Activated naive CD4-positive, alpha-beta T cell treated with anti-CD3 and anti-CD28 coated beads, Interleukin-2, amount 50 U/mL, for 72 hours (primary cell): ENCODE data around the gene TRABD2B. TPM values are rescaled to one million over a fixed set of nuclear protein-coding genes. Genes with fewer than 3 reads are reported as not detected.

Experiments
- ATAC-seq, 2 donors: fragments of 150-1000 bp; cut with Tn5 transposase; 2 replicates each; pipeline ENCODE4 v1.10.0; 2021; ENCODE audit warnings: mild to moderate bottlenecking in 2 of 2, moderate library complexity in 2 of 2
- DNase-seq, 2 donors: peaks; one replicate each; pipeline ENCODE4 v3.0.0; 2021 to 2022; ENCODE audit warnings: low spot score in 2 of 2
- H3K27ac Mint-ChIP-seq, 2 donors: one replicate each; pipeline ENCODE4 v1.8.0; 2022; ENCODE audit warnings: mild to moderate bottlenecking in 2 of 2, mixed read lengths in 2 of 2
- H3K36me3 Mint-ChIP-seq, 2 donors: one replicate each; pipeline ENCODE4 v1.8.0; 2022; ENCODE audit warnings: mixed read lengths in 2 of 2
- H3K9me3 Mint-ChIP-seq, 2 donors: one replicate each; pipeline ENCODE4 v1.8.0; 2022; ENCODE audit warnings: mixed read lengths in 2 of 2
- total RNA-seq, 2 donors: library from RNA; stranded (reverse); gene quantifications; one replicate each; pipeline ENCODE4 v1.2.3, GENCODE V29; 2022

Gene TRABD2B
- total RNA-seq, 2 donors from 2014 or later: not detected

DNA sequence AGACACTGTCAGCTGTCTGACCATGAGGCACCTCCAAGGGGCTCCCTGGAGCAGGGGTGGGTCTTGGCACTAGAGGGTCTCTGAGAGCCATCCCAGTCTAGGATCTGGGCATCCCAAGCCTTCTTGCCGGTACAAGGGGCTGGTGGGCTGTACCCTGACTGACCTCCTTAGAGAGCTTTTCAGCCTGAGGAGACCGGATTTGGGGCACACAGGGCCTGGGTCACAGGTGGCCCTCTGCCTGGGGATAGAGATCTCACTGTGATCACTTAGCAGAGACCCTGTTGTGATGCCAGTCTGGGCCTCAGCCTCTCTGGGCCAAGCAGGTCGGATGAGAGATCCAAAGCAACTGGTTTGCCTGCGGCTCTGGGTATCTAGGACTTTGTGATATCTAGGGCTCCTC lies 227.2 kb downstream of the TRABD2B start:
- DNase-seq: no peak
- H3K9me3 Mint-ChIP-seq: no peaks in the 10 kb centered on the region
- H3K36me3 Mint-ChIP-seq: no peaks in the 10 kb centered on the region
- no peak overlapping the region for H3K27ac Mint-ChIP-seq
- ATAC-seq: no peak

- Mint-ChIP-seq H3K27ac (no peak overlapping the region), H3K36me3 (no peaks in the 10 kb centered on the region), H3K9me3 (no peaks in the 10 kb centered on the region)
- DNase-seq (no peak), ATAC-seq (no peak)
Observed at GRCh38 chr1:47769295-47769694, 227.9 kb downstream of the TRABD2B start.

GRCh38 chr1:47767741-47768100 lies 229.5 kb downstream of the TRABD2B start:
- ATAC-seq: no peak
- H3K36me3 Mint-ChIP-seq: no peaks in the 10 kb centered on the region
- no peak overlapping the region for H3K27ac Mint-ChIP-seq
- no peak for DNase-seq
- no peaks in the 10 kb centered on the region for H3K9me3 Mint-ChIP-seq

- no peak for ATAC-seq
- DNase-seq: no peak
- H3K9me3 Mint-ChIP-seq: no peaks in the 10 kb centered on the region
Observed at GRCh38 chr1:47766832-47767740, 230.1 kb downstream of the TRABD2B start.

GRCh38 chr1:47765742-47766485 lies 231.3 kb downstream of the TRABD2B start:
- DNase-seq: no peak
- H3K9me3 Mint-ChIP-seq: no peaks in the 10 kb centered on the region
- H3K36me3 Mint-ChIP-seq: no peaks in the 10 kb centered on the region
- H3K27ac Mint-ChIP-seq: no peak overlapping the region
- ATAC-seq: no peak

More at GRCh38 chr1:47766832-47767740, 230.1 kb downstream of the TRABD2B start:
- Mint-ChIP-seq H3K36me3 (no peaks in the 10 kb centered on the region), H3K27ac (peak overlapping the region in 1 of 2 donors; percentile 40)

DNA sequence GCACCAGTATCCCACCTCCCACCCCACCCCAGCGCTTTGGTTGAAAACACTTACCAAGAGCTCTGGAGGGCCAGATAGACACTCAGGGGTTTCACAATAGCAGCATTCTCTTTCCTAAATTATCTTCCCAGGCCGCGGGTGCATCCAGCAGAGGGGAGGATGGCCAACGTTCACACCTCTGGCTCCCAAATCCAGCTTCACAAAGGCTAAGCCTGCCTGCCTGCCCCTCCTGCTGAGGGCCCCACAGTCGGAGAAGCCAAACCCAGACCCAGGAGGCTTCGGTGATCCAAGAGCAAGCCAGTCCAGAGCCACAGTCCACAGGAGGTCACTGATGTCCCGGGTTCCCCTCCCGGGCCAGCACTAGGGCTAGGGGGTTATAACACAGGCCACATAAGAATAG lies 231.9 kb downstream of the TRABD2B start:
- ATAC-seq (no peak), DNase-seq (no peak)
- Mint-ChIP-seq H3K9me3 (no peaks in the 10 kb centered on the region), H3K27ac (no peak overlapping the region), H3K36me3 (no peaks in the 10 kb centered on the region)

DNA sequence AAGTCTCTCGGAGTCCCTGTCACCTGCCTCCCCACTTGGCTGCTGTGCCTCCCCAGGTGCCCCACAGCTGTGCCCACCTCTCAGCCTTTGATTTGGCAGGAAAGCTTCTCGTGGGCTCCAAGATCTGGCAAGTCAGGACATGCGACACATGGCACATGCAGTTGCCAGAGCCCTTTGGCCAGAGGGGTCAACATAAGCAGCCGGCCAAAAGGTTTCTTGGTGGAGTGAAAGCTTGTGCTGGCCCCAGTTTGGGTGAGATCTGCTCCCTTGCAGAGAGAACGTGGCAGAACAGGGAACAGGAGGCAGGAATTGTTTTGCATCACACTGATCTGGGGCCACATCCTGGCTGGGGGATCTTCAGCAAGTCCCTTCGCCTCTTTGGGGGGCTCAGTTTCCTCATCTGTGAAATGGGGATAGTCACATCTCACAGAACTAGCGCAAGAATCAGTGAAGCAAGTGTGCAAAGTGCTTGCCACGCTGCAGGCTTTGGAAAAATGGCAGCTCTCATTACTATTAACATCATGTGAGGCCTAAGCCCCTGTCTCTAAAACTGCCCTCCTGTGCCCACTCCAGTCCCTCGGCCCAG lies 232.6 kb downstream of the TRABD2B start:
- no peaks in the 10 kb centered on the region for H3K36me3 Mint-ChIP-seq
- ATAC-seq: no peak
- H3K9me3 Mint-ChIP-seq: no peaks in the 10 kb centered on the region
- no peak for DNase-seq
- H3K27ac Mint-ChIP-seq: no peak overlapping the region

GRCh38 chr1:47763591-47764171 lies 233.5 kb downstream of the TRABD2B start:
- no peaks in the 10 kb centered on the region for H3K9me3 Mint-ChIP-seq
- no peak for ATAC-seq
- DNase-seq: no peak
- no peaks in the 10 kb centered on the region for H3K36me3 Mint-ChIP-seq
- no peak overlapping the region for H3K27ac Mint-ChIP-seq

- no peaks in the 10 kb centered on the region for H3K9me3 Mint-ChIP-seq
- DNase-seq: no peak
- no peak for ATAC-seq
- no peak overlapping the region for H3K27ac Mint-ChIP-seq
- no peaks in the 10 kb centered on the region for H3K36me3 Mint-ChIP-seq
Observed at GRCh38 chr1:47761974-47762373, 235.2 kb downstream of the TRABD2B start.

GRCh38 chr1:47761201-47761930 lies 235.8 kb downstream of the TRABD2B start:
- Mint-ChIP-seq H3K36me3 (no peaks in the 10 kb centered on the region), H3K9me3 (no peaks in the 10 kb centered on the region), H3K27ac (no peak overlapping the region)
- no peak for ATAC-seq
- DNase-seq: no peak

GRCh38 chr1:47759936-47760629 lies 237.1 kb downstream of the TRABD2B start:
- ATAC-seq: no peak
- Mint-ChIP-seq H3K9me3 (no peaks in the 10 kb centered on the region), H3K27ac (no peak overlapping the region), H3K36me3 (no peaks in the 10 kb centered on the region)
- no peak for DNase-seq

- Mint-ChIP-seq H3K9me3 (no peaks in the 10 kb centered on the region), H3K27ac (no peak overlapping the region), H3K36me3 (no peaks in the 10 kb centered on the region)
- no peak for DNase-seq
- ATAC-seq: no peak
Observed at GRCh38 chr1:47759251-47759935, 237.8 kb downstream of the TRABD2B start.

DNA sequence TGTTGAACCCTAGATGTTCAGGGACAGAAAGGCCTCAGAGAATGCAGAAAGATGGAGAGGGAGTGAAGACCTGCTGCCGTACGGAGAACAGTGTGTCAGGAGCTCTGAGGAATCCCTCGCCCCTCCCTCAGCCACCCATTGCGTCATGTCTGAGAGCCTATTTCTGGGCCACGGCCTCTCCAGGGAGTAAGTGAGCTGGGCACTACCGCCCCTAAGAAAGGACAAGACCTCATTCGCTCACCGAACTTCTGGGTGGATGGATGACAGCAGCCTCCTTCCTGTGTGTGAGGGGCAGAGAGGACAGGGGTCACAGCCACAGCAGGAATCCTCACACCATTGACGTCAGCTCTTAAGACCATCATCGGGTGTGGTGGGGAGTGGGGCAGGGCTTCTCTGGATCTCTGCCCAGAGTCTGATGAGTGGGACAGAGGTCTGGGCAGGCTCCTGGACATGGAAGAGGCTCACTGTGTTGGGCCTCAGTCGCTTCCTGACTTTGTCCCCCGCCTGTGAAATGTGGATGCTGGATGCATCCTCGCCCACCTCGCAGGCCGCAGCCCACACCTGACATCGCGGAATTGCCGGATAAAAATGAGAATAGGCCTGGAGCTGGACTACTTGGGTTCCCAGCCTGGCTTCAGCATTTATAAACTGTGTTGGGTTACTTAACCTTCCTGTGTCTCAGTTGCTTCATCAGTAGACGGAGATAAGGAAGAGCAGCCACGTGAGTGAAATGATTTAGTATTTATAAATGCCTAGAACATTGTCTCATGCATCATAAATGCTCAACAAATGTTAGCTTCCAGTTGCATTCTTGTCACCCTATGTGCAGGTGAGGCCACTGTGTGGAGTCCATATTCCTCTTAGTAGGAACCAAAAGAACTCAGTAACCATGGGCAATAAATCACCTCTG lies 238.6 kb downstream of the TRABD2B start:
- ATAC-seq (no peak), DNase-seq (no peak)
- Mint-ChIP-seq H3K9me3 (no peaks in the 10 kb centered on the region), H3K27ac (no peak overlapping the region), H3K36me3 (no peaks in the 10 kb centered on the region)

DNA sequence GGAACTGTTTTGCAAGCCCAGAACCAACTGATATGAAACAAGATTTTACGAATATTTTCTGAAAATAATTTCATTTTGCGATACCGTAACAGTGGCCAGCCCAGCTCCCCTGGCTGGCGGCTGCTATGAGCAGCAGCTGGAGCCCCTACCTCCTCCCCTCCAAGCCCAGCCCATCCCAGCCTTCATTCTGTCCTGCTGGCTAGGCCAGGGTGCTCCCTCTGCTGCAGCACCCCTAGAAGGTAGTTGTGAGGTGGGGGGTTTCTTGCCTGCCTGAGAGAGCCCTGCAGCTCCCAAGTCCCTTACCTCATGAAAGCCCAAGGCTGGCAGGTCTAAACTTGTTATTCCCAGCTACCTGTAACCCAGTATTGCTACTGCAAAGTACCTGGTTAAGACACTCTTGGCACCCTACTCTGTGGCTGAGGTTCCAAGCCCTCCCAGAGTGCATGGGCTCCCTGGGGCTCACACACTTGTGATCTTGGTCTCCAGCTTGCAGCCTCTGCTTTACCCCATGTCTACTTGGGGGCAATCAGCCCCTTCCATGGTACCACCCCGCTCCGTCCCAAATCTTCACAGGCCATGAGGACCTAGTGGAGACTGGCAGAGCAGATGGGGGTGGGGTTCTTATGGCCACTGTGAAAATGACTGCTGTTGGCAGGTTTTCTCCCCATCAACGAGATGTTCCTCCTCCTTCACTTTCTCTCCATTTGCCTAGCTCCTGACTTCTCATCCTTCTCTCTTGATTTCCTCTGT lies 239.8 kb downstream of the TRABD2B start:
- no peaks in the 10 kb centered on the region for H3K9me3 Mint-ChIP-seq
- no peaks in the 10 kb centered on the region for H3K36me3 Mint-ChIP-seq
- no peak for ATAC-seq
- H3K27ac Mint-ChIP-seq: peak overlapping the region; percentile 16 to 27
- DNase-seq: no peak
